Measurements from ENCODE around the gene RASD1. TPM values are rescaled to one million over a fixed set of nuclear protein-coding genes. Genes with fewer than 3 reads are reported as not detected.
"Not testable (repeated sequence)": the region's sequence is repeated elsewhere in the genome, so short reads cannot be mapped to it uniquely, and the experiment has no call there.

Gene RASD1
- polyA plus RNA-seq, 1 experiment = 0.55 TPM

DNA sequence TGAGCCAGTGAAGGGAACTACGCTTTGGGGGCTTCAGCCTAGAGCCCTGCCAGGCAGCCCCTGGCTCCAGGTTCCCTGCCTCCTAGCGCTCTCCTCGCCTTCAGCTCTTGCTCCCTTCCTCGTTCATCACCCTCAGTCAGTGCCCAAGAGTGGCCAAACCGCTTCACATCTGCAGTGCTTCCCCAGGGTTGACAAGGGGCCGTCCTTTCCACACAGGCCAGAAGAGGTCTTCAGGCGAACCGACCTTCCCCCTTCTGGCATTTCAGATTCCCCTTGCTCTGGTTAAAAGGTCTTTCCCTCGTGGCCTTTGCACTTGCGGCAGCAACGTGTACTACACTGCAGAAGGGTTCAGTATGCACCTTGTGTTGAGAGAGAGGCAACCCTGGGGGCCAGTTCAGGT is 4.1 kb downstream of the RASD1 start:
- no peak for DNase-seq (ENCODE audit: low read depth, low spot score)
- TF ChIP-seq, protein P1, sequence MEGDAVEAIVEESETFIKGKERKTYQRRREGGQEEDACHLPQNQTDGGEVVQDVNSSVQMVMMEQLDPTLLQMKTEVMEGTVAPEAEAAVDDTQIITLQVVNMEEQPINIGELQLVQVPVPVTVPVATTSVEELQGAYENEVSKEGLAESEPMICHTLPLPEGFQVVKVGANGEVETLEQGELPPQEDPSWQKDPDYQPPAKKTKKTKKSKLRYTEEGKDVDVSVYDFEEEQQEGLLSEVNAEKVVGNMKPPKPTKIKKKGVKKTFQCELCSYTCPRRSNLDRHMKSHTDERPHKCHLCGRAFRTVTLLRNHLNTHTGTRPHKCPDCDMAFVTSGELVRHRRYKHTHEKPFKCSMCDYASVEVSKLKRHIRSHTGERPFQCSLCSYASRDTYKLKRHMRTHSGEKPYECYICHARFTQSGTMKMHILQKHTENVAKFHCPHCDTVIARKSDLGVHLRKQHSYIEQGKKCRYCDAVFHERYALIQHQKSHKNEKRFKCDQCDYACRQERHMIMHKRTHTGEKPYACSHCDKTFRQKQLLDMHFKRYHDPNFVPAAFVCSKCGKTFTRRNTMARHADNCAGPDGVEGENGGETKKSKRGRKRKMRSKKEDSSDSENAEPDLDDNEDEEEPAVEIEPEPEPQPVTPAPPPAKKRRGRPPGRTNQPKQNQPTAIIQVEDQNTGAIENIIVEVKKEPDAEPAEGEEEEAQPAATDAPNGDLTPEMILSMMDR (IDR thresholded peaks at IDR 0.05; ENCODE audit: low read depth, low read length) = no peak
- Histone ChIP-seq H3K27me3 (ENCODE audit: control insufficient read depth, insufficient read depth, low read length) (no peaks in the 10 kb centered on the region), H3K4me3 (ENCODE audit: low read depth, low read length) (no peak overlapping the region), H3K27ac (ENCODE audit: low read depth, low read length) (no peak overlapping the region), H3K9me3 (ENCODE audit: control insufficient read depth, insufficient read depth, low read length) (peaks cover 2% of the 10 kb centered on the region; the same call in 1 of the 2 replicates)
- CTCF ChIA-PET = no interaction called here
- POLR2A ChIA-PET = no interaction called here

DNA sequence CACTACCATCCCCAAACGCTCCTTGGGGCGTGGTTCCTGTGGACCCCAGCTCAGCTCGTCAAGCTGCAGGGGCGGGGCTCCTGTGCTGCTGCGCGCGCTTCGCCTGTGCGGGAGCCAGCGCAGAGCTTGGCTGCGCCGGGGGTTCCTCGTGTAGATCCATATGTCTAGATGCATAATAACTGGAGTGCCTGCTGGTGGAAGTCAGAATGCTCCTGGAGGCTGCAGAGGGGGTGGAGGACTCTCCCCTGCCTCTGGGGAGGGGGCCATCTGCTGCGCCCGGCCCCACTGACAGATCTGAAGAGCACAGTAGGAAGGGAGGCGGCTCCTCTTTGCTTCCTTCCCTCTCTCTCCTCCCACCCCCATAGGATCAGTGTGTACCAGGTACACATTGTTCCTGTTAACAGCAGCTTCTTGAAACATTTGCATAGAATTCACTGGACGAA is 4.6 kb downstream of the RASD1 start:
- ChIA-PET CTCF (interaction anchor here (1.4 kb wide), 1 partner anchor 137 kb away, joined by 5 read pairs; no protein-coding TSS in a partner anchor), POLR2A (no interaction called here)
- TF ChIP-seq, protein P1 (IDR thresholded peaks at IDR 0.05; ENCODE audit: low read depth, low read length) = no peak
- no peak for DNase-seq (ENCODE audit: low read depth, low spot score)
- Histone ChIP-seq H3K27me3 (ENCODE audit: control insufficient read depth, insufficient read depth, low read length) (no peaks in the 10 kb centered on the region), H3K4me3 (ENCODE audit: low read depth, low read length) (no peak overlapping the region), H3K9me3 (ENCODE audit: control insufficient read depth, insufficient read depth, low read length) (no peaks in the 10 kb centered on the region; the same call in 1 of the 2 replicates), H3K27ac (ENCODE audit: low read depth, low read length) (no peak overlapping the region)

DNA sequence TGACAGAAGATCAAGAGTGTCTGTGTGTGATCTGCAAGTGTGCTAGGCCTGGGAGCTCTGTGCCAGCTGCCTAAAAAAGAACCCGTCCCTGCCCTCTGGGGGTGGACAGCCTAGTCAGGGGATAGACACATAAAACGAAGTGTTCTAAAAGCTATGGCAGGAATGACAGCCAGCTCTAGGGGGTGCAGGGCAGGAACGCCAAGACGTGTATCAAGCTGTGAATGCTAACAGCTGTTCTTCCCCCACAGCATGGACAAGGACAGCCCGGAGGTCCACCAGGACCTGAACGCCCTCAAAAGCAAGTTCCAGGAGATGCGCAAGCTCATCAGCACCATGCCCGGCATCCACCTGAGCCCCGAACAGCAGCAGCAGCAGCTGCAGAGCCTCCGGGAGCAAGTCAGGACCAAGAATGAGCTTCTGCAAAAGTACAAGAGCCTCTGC is 5.1 kb downstream of the RASD1 start:
- TF ChIP-seq, protein P1 (IDR thresholded peaks at IDR 0.05; ENCODE audit: low read depth, low read length) = no peak
- CTCF ChIA-PET = interaction anchor here (1.3 to 1.4 kb wide), 2 partner anchors 123 to 136 kb away, joined by 3 to 5 read pairs; no protein-coding TSS in a partner anchor
- H3K9me3 ChIP-seq (ENCODE audit: control insufficient read depth, insufficient read depth, low read length) = peaks cover 2% of the 10 kb centered on the region; the same call in 1 of the 2 replicates
- no peak for DNase-seq (ENCODE audit: low read depth, low spot score)
- peak overlapping the region; percentile 21 for H3K27ac ChIP-seq (ENCODE audit: low read depth, low read length)
- H3K4me3 ChIP-seq (ENCODE audit: low read depth, low read length) = no peak overlapping the region
- POLR2A ChIA-PET = interaction anchor here (0.5 kb wide), 1 partner anchor 1379 kb away, joined by 7 read pairs; no protein-coding TSS in a partner anchor
- H3K27me3 ChIP-seq (ENCODE audit: control insufficient read depth, insufficient read depth, low read length) = no peaks in the 10 kb centered on the region

DNA sequence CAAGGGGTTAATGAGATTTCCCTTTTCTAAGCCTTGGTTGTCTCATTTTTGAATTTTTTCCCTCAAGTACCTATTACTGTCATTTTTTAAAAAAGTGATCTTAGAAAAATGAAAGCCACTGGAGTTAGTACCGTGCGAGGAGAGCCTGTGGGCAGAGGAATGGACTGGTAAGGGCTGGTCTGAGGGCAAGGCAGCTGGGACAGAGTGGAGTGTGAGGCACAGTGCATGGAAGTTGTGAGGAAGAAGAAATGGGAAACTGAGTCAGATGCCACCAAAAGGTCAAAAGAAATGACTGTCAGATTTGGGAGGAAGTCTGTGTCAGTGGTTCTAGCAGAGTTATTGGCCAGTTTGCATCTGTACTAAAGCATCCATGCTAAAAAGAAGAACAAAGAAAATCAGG is 8.2 kb downstream of the RASD1 start:
- no peak overlapping the region for H3K27ac ChIP-seq (ENCODE audit: low read depth, low read length)
- H3K27me3 ChIP-seq (ENCODE audit: control insufficient read depth, insufficient read depth, low read length) = no peaks in the 10 kb centered on the region
- H3K4me3 ChIP-seq (ENCODE audit: low read depth, low read length) = no peak overlapping the region
- POLR2A ChIA-PET = no interaction called here
- CTCF ChIA-PET = no interaction called here
- peaks cover 2% of the 10 kb centered on the region; the same call in 1 of the 2 replicates for H3K9me3 ChIP-seq (ENCODE audit: control insufficient read depth, insufficient read depth, low read length)
- TF ChIP-seq, protein P1 (IDR thresholded peaks at IDR 0.05; ENCODE audit: low read depth, low read length) = no peak
- no peak for DNase-seq (ENCODE audit: low read depth, low spot score)

DNA sequence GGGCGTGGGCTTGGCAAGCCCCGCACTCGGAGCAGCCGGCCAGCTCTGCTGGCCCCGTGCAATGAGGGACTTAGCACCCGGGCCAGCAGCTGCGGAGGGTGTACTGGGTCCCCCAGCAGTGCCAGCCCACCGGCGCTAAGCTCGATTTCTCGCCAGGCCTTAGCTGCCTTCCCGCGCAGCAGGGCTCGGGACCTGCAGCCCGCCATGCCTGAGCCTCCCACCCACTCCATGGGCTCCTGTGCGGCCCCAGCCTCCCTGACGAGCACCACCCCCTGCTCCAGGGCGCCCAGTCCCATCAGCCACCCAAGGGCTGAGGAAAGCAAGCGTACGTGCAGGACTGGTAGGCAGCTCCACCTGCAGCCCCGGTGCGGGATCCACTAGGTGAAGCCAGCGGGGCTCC is 9.8 kb downstream of the RASD1 start:
- H3K4me3 ChIP-seq (ENCODE audit: low read depth, low read length); CTCF ChIA-PET; H3K27ac ChIP-seq (ENCODE audit: low read depth, low read length); POLR2A ChIA-PET; H3K9me3 ChIP-seq (ENCODE audit: control insufficient read depth, insufficient read depth, low read length); H3K27me3 ChIP-seq (ENCODE audit: control insufficient read depth, insufficient read depth, low read length); DNase-seq (ENCODE audit: low read depth, low spot score): not testable (repeated sequence)
